ENCODE data around the gene TRANK1.
"Not testable (repeated sequence)": the region's sequence is repeated elsewhere in the genome, so short reads cannot be mapped to it uniquely, and the experiment has no call there.

Gene TRANK1

DNA sequence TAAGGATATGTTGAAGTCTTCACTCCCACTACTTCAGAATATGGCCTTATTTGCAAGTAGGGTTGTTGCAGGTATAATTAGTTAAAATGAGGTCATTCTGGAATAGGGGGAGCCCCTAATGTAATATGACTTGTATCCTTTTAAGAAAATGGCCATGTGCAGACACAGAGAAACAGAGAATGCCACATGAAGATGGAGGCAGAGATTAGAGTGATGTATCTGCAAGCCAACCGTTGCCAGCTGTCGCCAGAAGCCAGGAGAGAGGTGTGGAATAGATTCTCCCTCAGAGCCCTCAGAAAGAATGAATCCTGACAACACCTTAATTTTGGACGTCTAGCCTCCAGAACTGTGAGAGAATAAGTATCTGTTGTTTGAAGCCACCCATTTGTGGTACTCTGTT lies 11.3 kb upstream of the TRANK1 start:
- DNase-seq = no peak

DNA sequence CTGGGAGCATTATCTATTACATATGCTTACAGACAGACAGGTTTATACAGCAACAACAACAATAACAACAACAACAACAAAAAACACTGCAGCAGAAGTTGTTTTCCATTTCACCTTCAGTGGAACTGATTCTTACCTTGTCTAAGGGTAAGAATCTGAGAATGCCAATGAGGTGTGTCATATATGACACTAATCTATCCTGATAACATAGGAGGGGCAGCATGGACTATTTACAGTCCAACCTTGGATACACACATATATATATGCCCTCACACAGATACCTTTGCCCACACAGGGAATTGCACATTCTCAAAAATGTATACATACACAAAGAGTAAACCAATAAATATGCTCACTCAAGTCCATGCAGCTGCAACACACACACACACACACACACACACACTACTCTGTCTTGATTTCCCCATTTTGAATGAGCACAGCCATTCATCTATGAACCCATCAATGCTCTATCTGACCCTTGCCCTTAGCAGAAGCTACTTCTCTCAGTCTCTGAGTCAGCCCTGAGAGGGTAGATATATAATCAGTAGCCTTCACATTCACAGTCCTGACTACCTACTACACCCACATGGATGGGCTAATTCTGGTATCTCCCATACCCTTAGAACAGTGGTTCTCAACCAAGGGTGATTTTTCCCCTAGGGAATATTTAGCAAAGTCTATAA lies 9.7 kb upstream of the TRANK1 start:
- no peak for DNase-seq

DNA sequence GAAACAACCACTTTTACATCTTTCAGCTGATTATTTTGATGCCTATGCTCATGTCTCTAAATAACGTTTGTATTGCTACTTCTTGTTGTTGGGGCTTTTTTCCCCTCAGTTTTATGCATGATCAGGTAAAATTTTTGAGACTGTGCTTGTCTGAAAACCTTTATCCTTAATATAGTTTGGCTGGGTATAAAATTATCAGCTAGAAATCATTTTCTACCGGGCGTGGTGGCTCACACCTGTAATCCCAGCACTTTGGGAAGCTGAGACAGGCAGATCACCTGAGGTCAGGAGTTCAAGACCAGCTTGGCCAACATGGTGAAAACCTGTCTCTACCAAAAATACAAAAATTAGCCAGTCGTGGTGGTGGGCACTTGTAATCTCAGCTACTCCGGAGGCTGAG lies 3.0 kb upstream of the TRANK1 start:
- not testable (repeated sequence) for DNase-seq

DNA sequence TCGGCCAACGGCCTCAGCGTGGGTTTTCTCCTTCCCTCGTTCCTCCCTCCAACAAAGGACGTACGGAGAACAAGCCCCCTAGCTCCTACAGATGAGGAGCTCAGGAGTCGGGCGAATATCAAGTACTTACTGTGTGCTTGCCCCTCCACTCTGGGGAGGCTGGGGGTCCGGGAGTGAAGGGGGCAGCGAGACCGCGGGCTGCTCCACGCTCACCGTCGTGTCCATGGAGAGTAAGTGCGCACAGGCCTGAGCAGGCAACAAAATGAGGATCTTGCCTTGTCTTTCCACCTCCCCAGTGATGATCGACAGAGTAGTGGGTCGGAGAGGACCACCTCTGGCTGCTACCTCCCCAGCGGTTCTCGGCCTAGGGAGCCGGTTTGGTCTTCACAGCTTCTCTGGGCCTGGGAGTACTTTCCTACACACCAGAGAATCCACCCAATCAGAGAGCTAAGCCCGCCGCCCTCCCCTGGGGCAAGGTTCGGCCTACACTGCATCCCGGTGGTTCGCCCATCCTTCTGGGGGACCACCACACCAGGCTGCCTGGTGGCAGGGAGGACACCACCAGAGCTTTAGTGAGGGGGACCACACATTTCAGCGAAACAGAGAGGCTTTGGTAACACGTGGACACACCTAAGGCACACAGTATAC lies 603 bp upstream of the TRANK1 start:
- DNase-seq = no peak

DNA sequence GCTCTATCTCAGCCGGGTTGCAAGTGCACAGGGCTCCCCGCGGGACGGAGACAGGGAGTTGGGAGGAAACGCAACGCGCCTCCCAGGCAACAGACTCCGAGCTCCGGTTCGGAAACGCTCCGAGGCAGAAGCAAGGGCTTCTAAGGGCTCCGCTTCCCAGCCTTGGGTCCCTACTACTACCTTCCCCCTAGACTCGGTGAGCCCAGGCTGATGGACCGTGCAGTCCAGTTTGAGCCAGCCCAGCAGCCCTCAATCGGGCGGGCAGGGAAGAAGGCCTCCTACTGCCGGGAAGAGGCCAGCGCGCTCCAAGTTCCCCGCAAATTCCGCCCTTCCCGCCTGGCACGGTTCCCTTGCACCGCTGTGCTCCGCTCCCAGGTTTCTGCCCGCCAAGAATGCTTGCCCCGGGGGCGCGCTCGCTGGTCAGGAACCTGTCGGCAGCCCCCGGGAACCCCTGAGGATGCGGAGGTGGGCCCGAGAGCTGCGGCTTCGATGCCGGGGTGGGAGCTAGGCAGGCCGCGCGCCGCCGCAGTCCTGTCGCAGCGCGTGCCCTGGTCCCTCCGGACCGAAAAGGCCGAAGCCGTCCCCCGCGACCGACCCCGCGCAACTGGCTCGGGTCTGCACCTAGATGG lies 728 bp downstream of the TRANK1 start:
- DNase-seq = no peak

DNA sequence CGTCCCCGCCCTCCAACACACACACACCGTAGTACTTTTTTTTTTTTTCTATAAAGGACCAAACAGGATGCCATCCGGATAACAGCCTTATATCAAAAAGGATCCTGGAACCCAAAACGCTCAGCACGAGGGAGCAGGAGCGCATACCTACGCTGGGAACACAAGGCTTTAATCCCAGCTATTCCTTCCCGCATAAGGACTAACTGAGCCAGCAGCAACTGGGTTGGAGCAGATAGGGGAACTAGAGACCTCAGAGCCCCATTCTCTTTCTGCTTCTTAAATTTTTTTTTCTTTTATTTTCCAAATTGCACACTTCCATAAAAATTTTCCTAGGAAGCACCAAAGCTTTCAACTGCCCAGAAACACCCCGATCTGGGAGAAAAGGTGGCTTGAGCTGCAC lies 1.3 kb downstream of the TRANK1 start:
- no peak for DNase-seq

DNA sequence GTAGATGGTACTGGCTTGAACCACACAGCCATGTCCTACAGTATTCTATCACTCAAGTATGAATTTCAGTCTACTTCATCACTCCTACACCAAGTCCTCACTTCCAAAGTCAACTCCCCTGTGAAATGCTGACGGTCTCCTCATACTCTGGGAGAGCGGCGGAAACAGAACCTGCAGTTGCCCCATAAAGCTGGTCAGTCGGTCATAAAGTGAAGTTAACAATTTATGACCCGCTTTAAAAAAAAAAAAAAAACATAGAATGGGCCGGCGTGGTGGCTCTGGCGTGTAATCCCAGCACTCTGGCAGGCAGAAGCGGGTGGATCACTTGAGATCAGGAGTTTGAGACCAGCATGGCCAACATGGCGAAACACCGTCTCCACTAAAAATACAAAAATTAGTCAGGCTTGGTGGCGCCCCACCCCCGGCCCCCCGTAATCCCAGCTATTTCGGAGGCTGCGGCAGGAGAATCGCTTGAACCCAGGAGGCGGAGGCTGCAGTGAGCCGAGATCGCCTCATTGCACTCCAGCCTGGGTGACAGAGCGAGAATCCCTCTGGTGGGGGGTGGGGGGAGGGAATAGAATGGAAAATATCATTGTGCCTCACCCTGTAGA lies 2.1 kb downstream of the TRANK1 start:
- no peak for DNase-seq

DNA sequence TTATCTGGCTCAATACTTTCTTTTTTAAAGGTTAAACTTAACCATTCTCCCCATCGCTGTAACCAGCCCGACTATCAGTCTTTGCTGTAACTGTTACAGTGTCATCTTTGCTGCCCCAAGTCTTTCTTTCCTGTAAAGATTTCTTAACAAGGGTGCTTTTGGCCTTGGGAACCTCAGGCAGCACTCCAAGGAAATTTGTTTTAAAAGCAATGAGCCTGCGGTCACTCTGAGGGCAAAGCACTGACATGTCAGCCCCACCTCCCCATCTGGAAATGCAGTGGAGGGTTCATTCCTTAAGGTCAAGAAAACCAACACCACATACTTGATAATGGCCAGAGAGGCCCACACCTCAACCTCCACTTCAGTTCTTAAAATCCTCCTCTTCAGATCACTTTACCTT lies 3.2 kb downstream of the TRANK1 start:
- no peak for DNase-seq

DNA sequence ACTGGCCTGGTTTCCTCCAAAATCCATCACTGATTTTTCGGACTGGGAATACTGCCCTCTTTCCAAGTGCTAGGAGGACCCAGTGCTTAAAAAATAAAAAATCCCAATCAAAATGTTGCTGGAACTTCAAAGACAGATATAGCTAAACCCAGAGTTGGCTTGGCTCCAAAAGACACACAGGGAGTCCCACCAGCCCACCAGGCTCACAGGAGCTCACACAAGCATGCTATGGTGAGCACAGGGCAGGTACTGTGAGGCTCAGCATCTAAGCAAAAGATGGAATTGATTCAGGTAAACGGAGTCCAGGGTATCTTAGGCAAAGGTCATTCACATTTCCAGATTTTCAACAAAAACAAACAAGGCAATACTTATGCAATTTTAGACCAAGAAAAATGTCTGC lies 3.7 kb downstream of the TRANK1 start:
- no peak for DNase-seq

DNA sequence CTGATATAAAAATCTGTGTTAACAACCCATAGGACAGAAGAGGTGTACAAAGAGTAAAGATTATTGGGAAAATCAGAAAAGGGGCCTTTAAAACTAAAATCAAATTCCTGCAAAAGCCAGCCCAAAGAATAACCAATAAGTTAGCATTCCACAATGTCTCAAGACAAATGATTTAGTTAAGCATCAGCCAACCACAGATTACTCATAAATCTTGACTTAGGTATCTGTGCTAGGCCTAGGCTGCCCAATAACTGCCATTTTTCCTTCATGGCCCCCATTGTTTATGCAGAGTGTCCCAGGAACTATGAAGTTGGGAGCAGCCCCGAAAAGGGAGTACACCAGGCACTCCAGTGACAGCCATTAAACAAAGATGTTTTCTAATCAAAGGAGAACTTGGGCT lies 7.4 kb downstream of the TRANK1 start:
- DNase-seq = no peak

DNA sequence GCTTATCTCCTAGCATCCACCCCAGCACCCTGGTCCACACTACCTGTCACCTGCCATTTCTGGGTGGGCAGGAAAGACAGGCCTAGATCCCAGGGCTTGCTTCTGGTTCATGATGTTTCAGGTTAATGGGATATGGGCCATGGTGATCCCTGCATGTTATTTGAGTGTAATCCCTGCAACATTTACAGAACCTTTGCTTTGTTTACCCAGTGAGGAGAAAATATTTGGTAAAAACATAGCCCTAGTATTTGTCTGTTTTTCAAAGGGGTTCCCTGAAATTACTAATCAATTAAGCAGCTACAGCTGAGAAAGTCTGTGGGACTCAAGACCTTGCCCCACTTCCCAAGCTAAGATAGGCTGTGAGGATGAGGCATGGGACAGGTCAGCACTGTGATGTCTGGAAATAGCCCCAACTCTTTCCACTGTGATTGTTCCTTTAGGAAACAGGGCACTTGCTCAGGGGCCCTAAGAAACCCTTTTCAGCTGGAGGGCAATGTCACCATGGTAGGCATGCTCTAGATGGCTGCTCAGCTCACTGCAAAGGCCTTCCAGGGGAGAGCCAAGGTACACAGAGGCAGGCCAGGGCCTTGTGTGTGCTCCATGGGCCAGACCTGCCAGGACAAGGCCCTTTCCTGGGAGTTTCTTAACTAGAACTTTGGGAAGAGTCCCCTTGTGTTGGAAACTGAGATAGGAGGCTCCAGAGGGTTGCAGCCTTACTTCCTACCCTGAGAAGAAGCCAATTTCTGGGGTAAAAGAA lies 11.1 kb downstream of the TRANK1 start:
- no peak for DNase-seq

DNA sequence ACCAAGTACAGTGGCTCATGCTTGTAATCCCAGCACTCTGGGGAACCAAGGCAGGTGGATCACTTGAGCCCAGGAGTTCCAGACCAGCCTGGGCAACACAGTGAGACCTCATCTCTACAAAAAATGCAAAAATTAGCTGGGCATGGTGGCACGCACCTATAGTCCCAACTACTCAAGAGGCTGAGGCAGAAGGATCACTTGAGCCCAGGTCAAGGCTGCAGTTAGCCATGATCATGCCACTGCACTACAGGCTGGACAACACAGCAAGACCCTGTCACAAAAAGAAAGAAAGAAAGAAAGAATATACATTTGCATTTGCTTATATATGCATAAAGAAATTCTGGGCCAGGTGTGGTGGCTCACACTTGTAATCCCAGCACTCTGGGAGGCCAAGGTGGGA lies 13.4 kb downstream of the TRANK1 start:
- not testable (repeated sequence) for DNase-seq

DNA sequence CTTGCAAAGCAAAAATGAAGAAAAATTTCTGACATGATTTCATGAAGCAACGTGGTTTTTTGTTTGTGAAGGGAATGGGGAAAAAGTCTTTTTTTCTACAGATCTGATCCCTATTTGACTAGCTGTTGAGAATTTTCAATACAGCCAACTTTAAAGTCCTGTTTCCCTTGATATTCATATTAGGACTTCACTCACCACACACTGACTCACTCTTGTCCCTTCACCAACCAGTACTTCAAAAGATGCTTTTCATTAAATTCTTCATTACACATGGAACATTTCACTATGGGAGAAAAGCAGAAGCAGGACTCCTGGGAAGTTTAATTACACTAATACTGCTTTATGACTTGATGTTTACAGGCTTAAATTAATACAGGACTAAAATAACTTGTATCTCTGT lies 16.6 kb downstream of the TRANK1 start:
- no peak for DNase-seq

DNA sequence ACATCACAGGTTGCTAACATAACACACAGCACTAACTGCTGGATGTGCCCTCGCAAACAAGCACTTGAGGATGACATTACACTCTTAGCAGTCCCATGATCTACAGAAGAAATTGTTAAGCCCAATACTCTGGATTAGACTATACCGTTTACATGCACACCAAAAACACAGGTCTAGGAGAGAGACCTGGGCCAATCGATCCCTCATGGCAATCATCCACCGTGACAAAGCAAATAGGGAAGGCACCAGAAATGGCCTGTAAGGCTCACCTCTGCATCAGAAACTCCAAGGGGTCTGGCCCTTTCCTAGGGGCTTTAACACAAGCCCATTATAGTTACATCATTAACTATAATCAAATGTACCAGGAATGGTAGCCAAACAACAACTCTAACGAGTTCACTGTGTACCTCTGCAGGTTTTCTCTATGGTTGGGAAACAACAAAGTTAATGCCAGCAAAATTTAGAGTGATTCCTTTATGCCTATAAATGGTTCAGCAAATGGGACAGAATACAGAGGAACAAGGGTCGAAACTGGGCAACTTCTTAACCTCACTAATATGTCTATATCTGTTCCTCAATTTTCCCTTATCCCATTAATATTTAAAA lies 18.5 kb downstream of the TRANK1 start:
- DNase-seq = no peak

DNA sequence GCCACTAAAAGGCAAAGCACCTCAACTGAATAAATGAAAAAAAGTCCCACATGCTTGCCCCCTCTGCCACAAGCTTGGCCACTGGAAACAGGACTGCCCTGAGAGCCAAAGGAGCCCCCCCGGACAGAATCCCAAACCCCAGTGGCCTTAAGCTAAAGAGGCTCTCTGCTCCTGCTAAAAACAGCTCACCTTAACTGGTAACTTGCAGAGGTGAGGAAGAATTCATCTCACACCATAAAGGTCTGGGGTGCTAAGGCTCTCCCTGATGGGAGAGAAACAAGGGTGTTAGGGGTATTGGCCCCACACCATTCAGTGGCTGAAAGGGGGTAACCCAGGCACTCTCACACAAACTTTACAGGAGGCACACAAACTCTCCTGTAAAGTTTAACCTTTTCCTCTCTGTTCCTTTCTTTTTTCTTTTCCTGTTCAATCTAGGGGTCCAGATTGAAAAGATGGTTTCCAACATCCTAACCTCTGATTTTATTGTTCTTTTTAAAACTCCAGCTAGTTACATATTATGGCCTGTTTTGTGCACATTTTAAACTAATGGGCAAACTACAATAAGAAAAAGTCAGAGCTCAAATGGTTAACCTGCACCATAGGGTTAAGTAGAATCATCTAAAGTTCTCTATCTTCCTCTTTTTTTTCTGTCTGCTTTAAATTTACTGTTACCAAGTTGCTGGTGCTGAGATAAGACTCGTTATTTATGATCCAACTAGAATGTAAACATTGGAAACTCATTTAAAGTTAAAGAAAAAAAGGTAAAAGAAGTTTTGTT lies 19.9 kb downstream of the TRANK1 start:
- no peak for DNase-seq

DNA sequence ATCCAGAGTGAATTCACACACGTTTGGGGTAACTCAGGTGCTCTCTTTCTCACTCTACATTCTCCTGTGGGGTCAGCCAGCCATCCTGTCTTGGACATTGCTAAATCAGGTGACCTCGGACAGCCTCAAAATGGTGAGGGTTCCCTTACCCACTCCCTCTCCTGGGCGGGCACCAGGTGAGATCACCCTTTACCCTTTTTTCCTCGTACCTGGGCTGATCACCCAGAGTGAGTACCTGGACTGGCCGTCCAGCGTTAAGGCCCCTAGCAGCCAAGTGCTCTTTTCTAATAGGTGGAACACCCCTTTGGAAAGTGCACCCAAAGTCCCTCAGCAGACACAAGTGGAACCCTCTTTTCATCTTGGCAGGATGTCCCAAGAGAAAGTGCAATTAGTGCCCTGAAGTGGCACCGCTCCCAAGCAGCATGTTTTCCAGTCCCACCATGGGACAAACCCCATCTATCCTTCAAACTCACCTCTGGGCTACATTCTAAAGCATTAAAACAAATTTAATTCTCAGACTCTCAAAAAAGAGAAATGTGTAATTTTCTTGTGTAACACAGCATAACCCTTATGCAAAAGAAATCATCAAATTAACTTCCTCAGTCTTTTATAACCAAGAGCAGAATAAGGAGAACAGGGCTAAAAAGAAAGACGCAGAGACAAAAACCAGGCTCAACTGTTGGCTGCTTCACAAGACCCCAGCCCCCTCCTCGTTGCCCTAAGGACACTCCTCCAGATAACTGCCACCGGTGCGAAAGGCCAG lies 20.7 kb downstream of the TRANK1 start:
- no peak for DNase-seq

DNA sequence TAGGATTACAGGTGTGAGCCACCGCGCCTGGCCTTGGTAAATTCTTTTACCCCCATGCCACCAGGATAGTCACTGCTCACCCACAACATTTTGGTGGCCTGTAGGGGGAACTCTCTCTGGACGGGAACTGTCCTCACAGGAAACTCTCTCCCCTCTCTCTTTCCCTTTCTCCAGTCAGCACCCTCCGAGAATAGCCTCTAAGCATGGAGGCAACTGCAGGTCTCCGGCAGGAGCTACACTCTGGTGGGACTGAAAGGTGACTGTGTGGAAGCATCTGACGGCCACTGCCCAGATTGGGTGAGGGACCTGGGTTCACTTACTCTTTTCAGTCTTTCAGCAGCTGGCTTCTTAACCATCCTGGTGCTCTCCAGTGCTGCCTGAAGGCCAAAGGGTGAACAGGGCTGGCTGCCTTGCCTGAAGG lies 21.3 kb downstream of the TRANK1 start:
- DNase-seq = no peak

DNA sequence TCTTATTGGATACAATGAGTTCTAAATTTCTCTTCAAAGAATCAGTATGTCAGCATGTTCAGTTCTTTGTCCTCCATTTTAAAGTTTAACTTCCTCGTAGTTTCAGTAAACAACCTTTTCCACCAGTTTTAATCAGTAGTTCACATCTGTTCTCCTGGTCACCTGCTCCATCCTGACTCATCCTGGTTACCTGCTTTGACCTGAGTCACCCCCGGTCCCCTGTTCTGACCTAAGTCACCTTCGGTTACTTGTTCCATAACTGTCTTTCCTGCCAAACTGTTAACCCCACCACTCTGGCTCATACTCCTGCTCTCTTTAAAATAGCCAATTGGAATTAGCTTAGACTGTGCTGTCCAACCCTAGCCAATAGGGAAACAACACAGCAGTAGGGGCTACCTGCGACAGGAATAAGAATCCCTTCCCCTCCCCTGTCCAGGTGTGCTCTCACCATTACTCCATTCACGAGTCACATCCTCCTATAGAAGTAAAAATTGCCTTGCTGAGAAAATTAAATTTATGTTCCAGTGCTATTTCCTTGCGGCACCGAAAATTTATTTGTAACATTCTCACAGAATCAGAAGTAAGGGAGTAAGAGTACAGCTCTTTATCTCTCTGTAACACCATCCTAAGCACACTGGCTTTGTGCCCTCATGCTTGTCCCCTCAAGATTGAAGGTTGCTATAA lies 23.8 kb downstream of the TRANK1 start:
- DNase-seq = no peak

DNA sequence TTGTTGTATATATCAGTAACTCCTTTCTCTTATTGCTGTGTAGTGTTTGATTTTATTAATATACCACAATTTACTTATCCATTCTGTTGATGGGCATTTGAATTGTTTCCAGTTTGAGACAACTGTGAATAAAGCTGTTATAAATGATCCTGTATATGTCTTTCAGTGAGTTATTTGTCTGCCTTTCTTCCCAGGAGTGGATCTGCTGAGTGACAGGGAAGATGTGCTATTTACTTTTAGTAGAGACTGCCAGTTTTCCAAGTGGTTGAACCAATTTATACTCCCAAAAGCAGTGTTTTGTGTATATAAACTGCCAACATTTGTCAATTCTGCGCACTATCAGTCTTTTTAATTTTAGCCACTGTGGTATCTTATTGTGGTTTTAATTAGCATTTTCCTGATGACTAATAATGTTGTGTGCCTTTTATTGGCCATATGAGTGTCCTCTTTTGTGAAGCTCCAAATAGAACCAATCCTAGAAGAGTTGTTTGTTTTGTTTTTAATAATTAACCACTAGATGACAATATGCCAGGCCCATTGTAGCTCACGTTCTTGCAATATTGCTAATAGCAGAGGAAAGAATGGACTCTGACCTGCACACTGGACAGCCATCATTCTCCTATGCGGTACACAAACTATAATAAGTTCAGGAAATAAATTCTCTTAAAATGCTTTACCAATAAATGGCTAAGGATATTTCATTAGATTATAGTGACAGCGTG lies 25.3 kb downstream of the TRANK1 start:
- DNase-seq = no peak

DNA sequence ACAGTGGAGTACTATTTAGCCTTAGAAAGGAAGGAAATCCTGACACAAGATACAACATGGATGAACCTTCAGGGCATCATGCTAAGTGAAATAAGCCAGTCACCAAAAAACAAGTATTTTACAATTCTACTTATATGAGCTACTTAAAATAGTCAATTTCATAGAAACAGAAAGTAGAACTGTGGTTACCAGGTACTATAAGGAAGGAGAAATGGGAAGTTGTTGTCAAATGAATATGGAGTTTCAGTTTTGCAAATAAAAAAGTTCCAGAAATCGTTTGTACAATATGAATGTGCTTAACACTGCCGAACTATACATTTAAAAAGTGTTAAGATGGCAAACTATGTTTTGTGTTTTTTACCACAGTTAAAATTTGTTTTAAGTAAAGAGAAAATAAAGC lies 26.8 kb downstream of the TRANK1 start:
- DNase-seq = no peak

Measured in NCI-H446 (cell line).